Skin epidermis (tissue), 12 donors: ENCODE measurements around the gene NPAS3.

Source experiments
- H3K27ac ChIP-seq, 21 experiments: fragments of 200-600 bp; sonication (generic) in 11 of 21; one replicate each; pipeline ENCODE4 v1.5.0; 2020; ENCODE audit warnings: mild to moderate bottlenecking in 3 of 21, inconsistent platforms in 2 of 21, moderate library complexity in 2 of 21
- H3K4me3 ChIP-seq, 7 experiments: fragments of 200-600 bp; sonication (generic) in 2 of 7; one replicate each; pipeline ENCODE4 v1.5.0; 2020; ENCODE audit warnings: inconsistent platforms in 2 of 7, mild to moderate bottlenecking in 2 of 7, moderate library complexity in 1 of 7

Gene NPAS3

DNA sequence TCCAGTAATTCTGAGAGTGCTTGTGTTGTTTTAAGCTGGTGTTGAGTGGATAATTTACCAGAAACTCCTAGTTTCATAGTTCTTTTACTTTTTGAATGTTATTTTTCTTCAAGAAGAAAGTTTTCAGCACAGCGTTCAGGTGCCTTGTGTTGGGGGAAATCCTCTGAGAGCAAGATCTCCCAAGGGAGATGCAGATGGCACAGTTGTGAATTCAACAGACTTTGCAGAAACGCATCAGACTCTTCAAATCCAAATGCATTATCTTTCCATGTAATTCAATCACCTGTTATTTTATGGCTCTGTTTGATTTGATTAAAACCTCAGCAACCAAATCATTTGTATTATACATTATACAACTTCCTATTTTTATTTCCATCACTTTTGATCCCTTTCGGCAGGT, 572.3 kb downstream of the NPAS3 start:
- Histone ChIP-seq H3K27ac (no peak overlapping the region), H3K4me3 (no peak overlapping the region)

DNA sequence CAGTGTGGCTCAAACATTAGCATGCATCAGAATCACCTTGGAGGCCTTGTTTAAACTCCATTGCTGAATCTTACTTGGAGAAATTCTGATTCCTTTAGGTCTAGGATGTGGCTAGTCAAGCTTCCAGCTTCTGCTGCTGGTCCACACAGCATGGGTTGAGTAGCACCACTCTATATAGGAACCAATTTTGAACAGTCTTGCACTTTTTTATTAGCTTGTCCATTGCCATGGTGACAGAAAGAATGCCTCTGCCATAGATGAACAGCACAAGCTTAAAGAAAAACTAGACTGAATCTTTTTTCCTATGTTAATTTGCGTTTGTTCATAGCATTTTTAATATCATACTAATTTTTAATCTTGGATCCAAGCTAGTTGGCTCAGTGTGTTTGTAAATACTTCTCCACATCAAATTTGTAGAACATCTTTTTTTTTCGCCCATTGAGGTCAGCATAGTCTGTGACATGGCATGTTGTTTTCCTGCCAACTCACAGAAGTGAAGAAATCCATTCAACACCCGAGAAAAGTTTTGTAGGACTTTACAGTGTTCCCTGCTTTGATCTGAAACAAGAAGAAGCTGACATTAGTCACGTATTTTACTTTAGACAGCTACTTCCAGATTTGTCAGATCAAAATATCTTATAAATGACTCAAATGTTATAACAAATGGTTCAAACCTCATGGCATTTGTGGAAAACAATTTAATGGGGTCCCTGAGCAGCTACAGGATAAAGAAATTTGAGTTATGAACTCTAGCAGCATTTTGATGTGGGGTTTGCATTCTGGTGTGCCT, 573.4 kb downstream of the NPAS3 start:
- Histone ChIP-seq H3K27ac (peak overlapping the region in 1 of 21 experiments; percentile 22), H3K4me3 (no peak overlapping the region)

DNA sequence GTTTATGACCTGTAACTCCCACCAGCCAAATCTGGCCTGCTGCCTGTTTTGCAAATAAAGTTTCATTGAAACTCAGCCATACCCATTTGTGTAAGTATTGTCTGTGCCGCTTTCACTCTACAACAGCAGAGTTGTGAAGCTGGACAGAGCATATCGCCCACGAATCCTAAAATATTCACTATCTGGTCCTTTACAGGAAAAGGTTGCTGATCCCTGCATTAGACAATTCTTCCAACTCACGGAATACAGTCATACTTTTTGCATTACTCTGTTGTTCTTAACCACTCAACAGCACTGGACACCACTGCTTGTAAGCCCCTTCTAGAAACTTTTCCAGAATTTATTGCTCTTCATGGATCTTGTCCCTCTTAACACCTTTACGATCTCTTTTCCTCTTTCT, 576.8 kb downstream of the NPAS3 start:
- H3K4me3 ChIP-seq, result no peak overlapping the region
- H3K27ac ChIP-seq, result no peak overlapping the region

DNA sequence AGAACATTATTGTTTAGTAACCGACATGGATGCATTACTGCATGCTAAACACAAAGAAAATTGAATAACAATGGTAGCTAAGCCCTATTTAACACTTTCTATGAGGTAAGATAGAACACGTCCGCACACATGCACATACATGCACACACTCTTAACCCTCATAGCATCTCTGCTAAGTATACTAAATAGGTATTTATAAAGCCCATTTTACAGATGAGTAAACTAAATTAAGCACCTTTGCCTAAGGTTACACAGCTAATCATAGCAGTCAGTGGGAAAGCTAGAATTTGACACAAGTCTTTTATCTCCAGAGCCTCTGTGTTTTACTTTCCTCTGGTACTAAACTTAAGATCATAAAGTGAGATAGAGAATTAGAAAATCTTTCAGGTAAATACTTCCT, 577.2 kb downstream of the NPAS3 start:
- Histone ChIP-seq H3K27ac (no peak overlapping the region), H3K4me3 (no peak overlapping the region)

DNA sequence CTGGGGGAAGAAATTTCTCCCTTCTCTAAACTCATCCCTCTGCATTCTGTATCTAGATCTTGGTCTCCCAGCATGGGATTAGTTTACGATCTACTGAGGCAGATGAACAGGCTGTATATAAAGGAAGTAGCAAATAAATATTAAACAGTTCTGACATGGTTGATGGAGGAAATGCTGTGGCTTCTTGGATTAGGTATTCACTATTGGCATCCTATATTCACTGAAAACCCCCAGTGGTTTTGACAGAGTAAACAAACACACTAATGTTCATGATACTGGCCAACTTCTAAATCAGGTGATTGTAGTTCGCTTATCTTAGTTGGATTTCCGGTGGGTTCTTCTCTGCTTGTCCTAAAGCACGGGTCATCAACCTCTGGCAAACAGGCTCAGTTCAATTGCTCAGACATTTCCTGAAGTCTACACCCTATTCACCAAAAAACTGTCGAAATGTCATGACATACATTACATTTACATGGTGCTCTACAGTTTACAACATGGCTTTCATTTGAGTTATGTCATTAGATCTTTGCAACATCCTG, 578.3 kb downstream of the NPAS3 start:
- Histone ChIP-seq H3K27ac (no peak overlapping the region), H3K4me3 (no peak overlapping the region)

DNA sequence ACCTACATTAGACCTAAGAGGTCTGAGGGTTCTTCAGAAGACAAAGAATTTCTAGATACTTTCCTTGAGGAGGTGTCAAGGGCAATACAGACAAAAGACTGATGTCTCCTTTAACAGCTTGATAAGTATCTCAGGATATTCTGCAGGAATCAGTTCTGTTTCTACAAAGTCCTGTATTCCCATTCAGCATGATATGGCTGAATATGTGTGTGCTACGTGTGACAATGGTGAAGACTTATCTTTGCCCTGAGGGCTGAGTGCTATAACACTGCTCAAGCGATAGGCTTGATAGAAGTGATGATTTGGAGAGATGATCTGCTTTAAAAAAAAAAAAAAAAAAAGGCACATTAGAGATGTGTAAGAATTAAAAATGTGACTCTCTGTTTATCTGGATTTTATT, 582.5 kb downstream of the NPAS3 start:
- H3K27ac ChIP-seq, result no peak overlapping the region
- no peak overlapping the region for H3K4me3 ChIP-seq

DNA sequence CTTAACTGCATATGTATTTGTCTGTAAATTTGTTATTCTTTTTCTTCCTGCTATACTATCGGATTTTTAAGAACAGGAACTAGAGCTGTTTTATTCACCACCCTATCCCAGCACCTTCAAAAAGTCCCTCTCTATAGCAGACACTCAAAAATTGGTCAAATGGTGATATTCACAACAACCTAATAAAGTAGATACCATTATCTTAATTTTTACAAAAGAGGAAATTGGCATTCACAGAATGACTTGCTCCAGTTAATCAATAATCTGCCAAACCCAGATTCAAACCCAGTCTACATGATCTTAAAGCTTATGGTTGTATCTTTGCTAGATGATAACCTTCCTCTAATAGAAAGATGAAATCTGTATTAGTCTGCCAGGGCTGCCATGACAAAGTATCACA, 585.6 kb downstream of the NPAS3 start:
- Histone ChIP-seq H3K4me3 (no peak overlapping the region), H3K27ac (no peak overlapping the region)

DNA sequence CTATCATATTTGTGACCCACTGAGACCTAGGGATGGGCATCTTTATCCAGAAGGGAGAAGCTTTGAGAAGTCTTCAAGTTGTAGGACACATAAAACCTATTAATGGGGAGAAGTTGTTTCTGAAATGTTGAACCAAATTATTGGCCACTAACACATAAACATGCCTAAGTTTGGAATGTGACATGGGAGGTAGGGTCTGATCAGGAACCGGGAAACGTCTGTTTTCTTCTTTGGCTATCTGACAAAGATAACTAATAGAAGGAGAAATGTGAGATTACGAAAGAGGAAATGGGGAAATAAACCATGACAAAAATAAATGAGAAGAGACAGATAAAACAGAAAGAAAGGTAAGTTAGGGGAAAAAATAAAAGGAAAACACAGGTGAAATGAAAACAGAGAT, 586.9 kb downstream of the NPAS3 start:
- Histone ChIP-seq H3K4me3 (no peak overlapping the region), H3K27ac (no peak overlapping the region)

DNA sequence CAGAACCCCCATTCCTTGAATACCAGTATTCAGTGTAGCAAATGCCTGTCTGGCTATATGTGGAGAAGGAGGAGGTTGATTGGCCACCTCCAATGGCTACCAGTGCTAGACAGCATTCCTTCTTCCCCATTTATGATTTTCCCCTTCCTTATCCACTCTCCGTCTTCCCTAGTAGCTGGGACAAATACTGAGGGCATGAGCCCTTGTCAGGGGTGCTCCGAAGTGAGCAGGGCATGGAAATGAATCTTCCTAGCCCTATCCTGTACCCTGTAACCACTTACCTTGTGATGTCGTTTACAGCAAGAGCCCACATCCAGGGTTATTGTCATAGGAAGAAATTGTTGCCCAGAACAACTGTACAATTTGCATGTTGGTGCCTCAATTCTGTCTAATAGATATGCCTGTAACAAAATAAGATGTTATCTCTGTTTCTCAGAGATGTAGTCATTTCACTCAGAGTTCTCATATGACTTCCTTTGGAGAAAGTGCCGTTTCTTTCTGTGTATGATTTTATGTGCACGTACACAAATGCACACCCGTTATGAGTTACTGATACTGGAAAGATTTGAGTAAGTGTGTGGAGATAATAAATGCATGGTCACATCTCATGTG, 588.5 kb downstream of the NPAS3 start:
- Histone ChIP-seq H3K4me3 (no peak overlapping the region), H3K27ac (no peak overlapping the region)

DNA sequence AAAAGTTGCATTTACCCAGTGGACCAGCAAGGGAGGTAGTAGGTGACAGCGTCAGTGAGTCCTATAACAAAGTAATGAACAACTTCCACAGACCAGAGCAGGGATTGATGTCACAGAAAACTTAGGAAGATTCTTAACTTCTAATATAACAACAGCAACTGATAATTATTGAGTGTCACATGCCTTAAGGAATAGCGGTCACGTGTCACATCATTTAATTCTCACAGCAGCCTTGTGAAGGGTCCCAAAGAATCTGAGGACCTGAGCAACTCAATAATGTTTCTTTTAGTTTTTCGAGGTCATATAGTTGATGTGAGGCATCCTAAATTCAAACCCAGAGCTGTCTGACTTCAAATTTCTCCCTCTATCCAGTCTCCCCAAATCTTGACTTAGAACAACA, 590.0 kb downstream of the NPAS3 start:
- H3K27ac ChIP-seq, result no peak overlapping the region
- no peak overlapping the region for H3K4me3 ChIP-seq

DNA sequence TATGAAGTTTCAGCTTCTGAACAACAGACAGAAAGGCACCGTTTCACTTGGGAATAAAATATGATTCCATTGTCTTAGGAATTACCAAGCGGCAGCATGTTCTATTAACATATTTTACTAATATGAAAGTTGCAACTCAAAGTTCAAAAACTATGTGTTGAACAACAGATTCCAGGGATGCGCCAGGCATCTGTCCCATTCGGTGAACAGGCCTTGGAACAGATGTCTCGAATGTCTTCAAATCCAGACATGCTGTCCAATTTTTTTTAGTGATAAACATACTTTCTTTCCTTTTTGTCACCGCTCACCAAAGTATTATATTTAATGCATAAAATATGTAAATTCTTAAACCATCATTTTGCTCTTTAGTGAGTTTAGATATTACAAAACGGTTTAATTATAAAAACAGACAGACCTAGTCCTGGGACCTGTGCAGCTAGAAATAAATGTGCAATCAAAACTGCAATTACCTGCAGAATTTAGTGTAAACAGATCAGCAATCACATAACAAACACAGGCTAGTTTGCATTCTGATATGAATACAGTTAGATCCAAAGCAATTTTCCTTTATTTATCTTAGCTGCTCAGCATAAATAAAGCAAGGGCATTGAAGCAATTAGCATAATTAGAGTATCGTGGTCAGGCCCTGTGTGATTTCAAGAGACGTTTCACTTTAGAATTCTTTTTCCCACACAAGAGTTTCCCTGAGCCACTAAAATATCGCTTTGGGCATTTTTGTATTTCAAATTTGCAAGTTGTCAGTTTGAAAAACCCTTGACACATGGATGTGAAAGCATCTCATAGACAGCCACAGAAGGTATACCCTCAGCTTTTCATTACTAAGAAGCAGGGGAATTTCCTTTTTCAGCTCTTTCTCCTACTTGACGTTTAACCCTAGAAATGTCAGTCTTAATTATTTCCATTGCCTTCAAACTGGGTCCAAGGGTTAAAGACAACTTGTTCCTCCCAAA, 591.4 kb downstream of the NPAS3 start:
- Histone ChIP-seq H3K27ac (no peak overlapping the region), H3K4me3 (no peak overlapping the region)

DNA sequence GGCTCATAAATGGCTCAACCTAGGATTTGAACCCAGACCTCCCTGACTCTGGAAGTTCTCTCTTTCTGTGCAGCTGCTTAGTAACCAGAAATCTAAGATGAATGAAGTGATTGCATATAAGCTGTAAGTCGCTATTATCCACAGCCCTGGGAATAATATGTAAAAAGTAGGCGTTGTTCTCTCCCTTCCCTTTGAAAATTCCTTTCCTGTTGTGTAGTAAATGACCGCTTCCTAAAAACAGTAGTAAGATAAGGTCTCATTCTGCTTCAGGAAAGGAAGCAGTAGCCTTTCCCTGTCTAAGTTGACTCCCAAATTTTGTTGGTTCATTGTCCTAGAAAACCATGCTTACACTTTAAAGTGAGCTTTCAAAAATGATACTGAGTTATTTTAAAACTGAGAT, 593.9 kb downstream of the NPAS3 start:
- no peak overlapping the region for H3K4me3 ChIP-seq
- no peak overlapping the region for H3K27ac ChIP-seq

DNA sequence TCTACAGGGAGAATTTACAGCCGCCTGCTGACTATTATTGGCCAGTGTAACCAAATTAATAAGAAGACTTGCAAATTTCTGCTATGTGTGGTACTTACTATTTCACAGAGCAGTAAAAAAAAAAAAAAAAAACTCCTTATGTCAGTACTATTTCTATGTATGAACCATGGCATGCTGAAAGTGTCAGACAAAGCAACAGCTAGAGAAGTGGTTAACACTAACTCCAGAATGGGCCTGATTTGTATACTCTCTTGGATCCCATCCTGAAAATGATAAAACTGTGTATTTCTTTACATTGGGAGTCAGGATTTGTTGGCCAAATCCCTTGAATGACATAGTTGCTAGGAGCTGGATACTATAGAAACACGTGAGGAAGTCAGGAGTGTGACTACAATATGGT, 595.4 kb downstream of the NPAS3 start:
- Histone ChIP-seq H3K27ac (no peak overlapping the region), H3K4me3 (no peak overlapping the region)

DNA sequence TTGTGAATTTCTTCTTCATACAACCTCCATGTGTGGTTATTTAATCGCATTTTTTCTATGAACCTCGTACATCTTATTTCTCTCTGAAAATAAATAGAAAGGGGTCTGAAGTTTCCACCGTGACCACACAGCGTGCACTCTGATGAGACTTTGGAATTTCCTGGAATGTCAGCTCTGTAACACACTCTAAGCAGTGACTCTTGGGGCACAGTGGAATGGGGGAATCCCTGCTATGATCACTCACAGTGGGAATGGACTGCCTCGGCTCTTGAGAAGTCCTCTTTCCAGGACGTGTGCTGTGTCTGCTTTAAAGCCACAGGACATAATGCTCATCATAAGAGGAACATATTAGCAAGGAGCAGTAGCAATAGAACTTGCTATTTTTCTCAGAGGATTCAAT, 596.0 kb downstream of the NPAS3 start:
- Histone ChIP-seq H3K27ac (no peak overlapping the region), H3K4me3 (no peak overlapping the region)

DNA sequence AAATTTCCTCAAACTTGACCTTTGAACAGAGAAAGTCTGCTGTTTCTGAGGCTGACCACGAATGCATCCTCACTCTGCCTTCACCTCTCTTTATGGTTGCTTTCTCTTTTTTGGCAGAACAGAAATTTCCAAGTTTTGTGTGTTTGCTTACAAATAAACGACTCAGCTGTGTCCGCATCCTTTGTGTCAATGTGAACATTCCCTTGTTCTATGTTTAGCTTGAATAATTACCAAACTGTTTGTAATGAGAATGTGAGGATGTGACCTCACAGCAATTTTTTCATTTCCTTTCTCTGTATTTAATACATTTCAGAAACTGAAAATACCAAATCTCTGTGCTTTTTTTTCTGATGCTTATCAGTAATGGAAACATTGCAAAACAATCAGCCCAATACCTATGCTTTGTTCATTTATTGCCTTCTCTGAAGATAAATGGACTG, 601.3 kb downstream of the NPAS3 start:
- no peak overlapping the region for H3K27ac ChIP-seq
- H3K4me3 ChIP-seq, result no peak overlapping the region

DNA sequence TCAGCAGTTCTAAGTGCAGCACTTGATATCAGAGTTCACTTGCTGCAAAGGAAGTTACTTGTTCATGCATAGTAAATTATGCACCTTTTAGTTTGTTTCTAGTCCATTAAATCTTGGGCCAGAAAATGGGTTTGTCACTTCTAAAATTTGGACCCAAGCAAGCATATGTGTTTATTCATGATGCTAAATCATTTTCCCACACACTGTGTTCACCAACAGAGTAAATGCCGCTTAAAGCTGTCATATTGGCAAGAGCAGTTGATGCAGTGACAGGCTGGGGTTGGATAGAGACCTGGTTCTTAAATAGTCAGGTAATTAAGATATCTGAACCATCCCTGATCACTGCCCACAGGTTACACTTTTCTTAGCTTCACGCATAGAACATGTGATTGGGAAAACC, 602.5 kb downstream of the NPAS3 start:
- Histone ChIP-seq H3K27ac (no peak overlapping the region), H3K4me3 (no peak overlapping the region)

DNA sequence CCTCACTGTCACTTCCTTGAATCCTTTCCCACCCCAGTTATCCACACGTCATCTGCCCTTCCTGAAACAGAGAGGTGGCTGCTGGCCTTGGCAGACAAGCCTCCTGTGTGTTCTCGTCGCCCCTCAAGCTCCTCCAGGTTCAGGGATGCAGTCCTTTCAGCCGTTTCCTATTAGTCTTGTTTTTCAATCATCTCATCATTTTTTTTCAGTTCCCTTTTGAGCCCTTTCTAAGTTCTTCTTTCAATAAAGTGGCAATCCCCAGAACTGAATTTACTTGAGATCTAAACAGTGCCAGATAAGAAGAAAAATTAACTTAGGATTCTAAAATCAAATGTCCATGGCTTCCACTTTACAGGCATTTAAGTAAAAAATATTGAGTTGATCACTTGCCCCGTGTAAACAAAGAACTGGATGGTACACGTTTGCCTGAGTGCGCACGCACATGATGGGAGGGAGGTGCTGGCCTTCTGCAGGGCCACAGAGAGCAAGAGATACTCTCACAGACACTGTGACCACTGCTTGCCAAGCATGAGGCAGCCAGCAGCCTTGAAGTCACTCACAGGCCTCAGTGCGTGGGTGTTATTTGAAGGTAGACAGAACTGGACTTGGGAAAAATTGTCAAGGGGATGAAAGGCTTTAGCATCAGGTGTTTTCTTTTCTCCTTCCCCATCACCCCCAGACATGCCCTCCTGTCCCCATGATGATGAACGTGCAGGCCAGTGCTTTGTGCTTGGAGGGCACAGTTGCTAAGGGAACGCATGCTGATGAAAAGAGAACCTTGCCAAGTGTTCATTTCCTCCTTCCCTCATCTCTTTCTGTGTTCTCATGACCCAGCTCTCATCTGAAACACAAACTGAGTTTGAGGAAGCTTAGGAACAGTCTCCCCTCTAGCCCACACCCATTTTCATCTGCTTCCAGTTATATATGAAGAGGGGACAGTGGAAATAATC, 603.9 kb downstream of the NPAS3 start:
- Histone ChIP-seq H3K4me3 (no peak overlapping the region), H3K27ac (no peak overlapping the region)

DNA sequence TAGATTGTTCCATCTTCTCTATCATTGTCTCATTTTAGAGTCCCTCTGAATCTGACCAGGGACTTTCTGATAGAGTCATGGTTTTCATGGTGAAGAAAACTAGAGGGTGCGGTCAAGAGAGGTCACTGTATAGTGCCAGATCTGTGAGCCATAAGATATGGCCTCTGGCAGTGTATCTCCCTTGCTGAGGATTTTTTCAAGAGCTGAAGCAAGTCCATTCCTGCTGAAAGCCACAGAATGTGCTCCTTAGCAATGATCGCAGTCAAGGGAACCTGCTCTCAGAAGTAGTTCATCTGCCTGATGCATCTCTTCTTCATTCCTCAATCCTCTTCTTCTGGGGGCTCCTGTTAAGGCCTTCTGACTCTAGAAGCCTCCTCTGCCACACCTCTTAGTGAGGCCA, 607.0 kb downstream of the NPAS3 start:
- H3K4me3 ChIP-seq, result no peak overlapping the region
- no peak overlapping the region for H3K27ac ChIP-seq

DNA sequence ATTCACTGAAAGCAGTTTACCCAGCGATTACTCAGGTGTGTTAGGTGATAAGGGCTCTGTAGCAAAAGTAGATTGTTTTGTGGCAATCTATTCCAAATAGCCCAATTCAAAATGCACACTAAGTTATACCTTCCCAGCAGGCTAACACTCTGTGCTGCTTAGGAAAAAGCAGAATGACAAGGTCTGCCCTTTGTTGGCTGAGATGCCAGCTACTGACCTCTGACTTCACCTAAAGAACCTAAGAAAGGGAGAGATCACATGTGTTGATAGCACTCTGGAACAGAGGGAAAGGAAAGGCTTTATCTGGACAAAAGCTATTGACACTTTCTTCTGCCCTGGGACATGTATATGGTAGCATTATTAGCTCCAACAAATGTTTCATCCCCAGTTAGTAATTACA, 609.9 kb downstream of the NPAS3 start:
- Histone ChIP-seq H3K4me3 (no peak overlapping the region), H3K27ac (no peak overlapping the region)
